ENCODE data around the gene KMT2E.

DNA sequence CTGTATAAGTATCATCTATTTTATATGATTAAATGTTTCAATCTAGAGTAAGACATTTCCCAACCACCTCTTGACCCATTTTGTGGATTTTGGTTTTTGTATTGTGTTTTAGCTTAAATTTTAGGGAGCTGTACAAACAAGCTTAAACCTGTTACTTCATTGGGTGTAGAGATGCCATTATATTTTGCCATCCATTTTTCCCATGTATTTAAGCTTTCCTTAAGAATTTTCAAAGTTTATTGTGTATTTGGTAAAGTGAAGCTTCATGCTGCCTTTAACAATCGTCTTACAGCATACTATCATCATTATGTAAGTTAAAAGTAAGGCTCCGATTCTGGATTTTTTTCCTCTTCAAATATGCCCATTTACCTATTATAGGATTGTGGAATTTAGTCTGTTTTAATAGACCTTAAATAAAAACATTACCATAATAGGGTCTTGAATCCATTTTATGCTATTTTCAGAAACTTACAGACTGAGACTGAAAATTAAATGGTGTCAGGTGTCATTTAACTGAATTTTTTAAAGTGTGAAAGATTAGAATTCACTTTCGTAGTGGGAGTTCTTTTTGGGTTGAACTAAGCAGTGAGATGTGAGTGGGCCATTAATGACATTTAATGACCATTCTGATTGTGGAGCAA, 2.2 kb downstream of the KMT2E start:
- TF ChIP-seq, protein P1, sequence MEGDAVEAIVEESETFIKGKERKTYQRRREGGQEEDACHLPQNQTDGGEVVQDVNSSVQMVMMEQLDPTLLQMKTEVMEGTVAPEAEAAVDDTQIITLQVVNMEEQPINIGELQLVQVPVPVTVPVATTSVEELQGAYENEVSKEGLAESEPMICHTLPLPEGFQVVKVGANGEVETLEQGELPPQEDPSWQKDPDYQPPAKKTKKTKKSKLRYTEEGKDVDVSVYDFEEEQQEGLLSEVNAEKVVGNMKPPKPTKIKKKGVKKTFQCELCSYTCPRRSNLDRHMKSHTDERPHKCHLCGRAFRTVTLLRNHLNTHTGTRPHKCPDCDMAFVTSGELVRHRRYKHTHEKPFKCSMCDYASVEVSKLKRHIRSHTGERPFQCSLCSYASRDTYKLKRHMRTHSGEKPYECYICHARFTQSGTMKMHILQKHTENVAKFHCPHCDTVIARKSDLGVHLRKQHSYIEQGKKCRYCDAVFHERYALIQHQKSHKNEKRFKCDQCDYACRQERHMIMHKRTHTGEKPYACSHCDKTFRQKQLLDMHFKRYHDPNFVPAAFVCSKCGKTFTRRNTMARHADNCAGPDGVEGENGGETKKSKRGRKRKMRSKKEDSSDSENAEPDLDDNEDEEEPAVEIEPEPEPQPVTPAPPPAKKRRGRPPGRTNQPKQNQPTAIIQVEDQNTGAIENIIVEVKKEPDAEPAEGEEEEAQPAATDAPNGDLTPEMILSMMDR (IDR thresholded peaks at IDR 0.05): no peak
- TF ChIP-seq, protein P2, sequence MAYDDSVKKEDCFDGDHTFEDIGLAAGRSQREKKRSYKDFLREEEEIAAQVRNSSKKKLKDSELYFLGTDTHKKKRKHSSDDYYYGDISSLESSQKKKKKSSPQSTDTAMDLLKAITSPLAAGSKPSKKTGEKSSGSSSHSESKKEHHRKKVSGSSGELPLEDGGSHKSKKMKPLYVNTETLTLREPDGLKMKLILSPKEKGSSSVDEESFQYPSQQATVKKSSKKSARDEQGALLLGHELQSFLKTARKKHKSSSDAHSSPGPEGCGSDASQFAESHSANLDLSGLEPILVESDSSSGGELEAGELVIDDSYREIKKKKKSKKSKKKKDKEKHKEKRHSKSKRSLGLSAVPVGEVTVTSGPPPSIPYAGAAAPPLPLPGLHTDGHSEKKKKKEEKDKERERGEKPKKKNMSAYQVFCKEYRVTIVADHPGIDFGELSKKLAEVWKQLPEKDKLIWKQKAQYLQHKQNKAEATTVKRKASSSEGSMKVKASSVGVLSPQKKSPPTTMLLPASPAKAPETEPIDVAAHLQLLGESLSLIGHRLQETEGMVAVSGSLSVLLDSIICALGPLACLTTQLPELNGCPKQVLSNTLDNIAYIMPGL (CRISPR knock-in tag; IDR thresholded peaks at IDR 0.05): no peak
- TF ChIP-seq, protein P3, sequence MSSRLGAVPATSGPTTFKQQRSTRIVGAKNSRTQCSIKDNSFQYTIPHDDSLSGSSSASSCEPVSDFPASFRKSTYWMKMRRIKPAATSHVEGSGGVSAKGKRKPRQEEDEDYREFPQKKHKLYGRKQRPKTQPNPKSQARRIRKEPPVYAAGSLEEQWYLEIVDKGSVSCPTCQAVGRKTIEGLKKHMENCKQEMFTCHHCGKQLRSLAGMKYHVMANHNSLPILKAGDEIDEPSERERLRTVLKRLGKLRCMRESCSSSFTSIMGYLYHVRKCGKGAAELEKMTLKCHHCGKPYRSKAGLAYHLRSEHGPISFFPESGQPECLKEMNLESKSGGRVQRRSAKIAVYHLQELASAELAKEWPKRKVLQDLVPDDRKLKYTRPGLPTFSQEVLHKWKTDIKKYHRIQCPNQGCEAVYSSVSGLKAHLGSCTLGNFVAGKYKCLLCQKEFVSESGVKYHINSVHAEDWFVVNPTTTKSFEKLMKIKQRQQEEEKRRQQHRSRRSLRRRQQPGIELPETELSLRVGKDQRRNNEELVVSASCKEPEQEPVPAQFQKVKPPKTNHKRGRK (CRISPR knock-in tag; IDR thresholded peaks at IDR 0.05; ENCODE audit: borderline replicate concordance): no peak
- no peak for TF ChIP-seq ZBTB21 (CRISPR knock-in tag; IDR thresholded peaks at IDR 0.05; ENCODE audit: borderline replicate concordance)
- TF ChIP-seq, protein P4, sequence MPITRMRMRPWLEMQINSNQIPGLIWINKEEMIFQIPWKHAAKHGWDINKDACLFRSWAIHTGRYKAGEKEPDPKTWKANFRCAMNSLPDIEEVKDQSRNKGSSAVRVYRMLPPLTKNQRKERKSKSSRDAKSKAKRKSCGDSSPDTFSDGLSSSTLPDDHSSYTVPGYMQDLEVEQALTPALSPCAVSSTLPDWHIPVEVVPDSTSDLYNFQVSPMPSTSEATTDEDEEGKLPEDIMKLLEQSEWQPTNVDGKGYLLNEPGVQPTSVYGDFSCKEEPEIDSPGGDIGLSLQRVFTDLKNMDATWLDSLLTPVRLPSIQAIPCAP (CRISPR knock-in tag; IDR thresholded peaks at IDR 0.05): no peak
